K562 treated with DMSO at 1 percent for 24 hours (cell line): ENCODE data around the gene ZNF569. TPM values are rescaled to one million over a fixed set of nuclear protein-coding genes. Genes with fewer than 3 reads are reported as not detected.

Experiments
- total RNA-seq: library from RNA; unstranded; fragments of 300-600 nt; gene quantifications from 2 replicates; pipeline ENCODE4 v1.2.3, GENCODE V29; 2022; ENCODE audit warnings: low read depth; ENCODE audit not compliant: insufficient read depth

ZNF569 gene
- 1.2 and 2.9 TPM in 2 replicates for total RNA-seq

GRCh38 chr19:37466798-37467607, at the start of gene ZNF569:
TSS of gene ZNF569 (minus strand) at chr19:37467444. CDS start at chr19:37444921, 22,523 bp downstream.

GRCh38 chr19:37506387-37507166, 39.3 kb upstream of the ZNF569 start, which contains the start of gene ZNF793:
TSS of gene ZNF793 (plus strand) at chr19:37506939. CDS start at chr19:37523440, 16,501 bp downstream.

DNA sequence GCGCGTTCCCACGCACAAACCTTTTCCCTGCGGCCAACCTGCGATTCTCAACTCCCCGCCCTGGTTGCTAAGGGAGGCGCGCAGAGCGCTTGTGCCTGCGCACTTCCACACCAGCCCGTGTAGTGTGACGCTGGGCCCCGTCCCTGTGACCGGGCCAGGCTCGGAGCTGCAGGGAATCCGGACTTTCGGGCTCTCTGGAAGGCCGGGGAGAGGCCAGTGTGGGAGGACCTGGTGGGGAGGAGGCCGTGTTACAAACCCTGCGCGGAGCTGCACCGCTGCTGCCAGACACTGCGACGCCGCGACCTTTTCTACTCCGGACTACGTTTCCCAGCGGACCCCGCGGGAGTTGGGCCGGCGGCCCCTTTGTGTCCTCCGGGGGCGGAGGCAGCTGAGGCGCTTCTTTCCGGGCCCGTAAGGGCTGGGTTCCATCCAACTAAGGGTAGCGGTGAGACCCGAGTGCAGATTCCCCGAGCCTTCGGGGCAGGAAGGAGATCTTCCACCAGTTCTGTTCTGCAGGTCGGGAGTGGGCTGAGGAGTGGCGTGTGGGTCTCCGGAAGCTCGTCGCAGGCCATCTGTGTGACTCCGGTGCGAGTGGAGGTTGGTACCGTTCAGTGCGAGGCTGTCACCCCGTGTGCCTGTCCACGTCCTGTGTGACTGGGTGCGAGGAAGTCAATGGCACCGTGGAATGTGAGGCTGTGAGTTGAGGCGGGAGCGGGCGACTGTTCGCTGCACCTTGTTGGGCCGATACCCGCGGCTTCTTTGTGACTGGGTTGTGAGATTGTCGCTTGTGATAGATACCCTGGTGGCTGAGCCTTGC, 1.9 kb upstream of the ZNF569 start, which contains the start of gene ZNF570:
TSS of gene ZNF570 (plus strand) at position 396 of the 817 bp plus-strand sequence. CDS start 999 bp downstream, outside the sequence.

GRCh38 chr19:37370880-37371661, 96.2 kb downstream of the ZNF569 start, which contains the start of gene ZNF527:
TSS of gene ZNF527 (plus strand) at chr19:37371099. CDS start at chr19:37374199, 3,100 bp downstream.

Other genes with a start within 250 kb of the ZNF569 start
- 1.6 and 2.4 TPM in 2 replicates for gene ZNF383, start 249.2 kb downstream of the ZNF569 start, total RNA-seq
- gene ZNF527, start 96.3 kb downstream of the ZNF569 start, total RNA-seq, result 0.21 and 0.54 TPM in 2 replicates
- gene ZNF570, start 1.9 kb upstream of the ZNF569 start, total RNA-seq, result 0.37 and 0.45 TPM in 2 replicates
- 0.63 TPM in 1 of 2 replicates, not detected in the other for gene ZNF793, start 39.5 kb upstream of the ZNF569 start, total RNA-seq
- gene ZNF571, start 127.3 kb upstream of the ZNF569 start, total RNA-seq, result 0.90 and 0.98 TPM in 2 replicates
- 0.20 and 0.36 TPM in 2 replicates for gene ZNF540, start 127.4 kb upstream of the ZNF569 start, total RNA-seq
- 1.9 and 5.6 TPM in 2 replicates for gene ZFP30, start 188.0 kb upstream of the ZNF569 start, total RNA-seq